ENCODE results near the gene OSCP1. TPM values are rescaled to one million over a fixed set of nuclear protein-coding genes. Genes with fewer than 3 reads are reported as not detected.

Gene OSCP1
- total RNA-seq, 2 donors from 2014 or later, result 5.9 to 6.4 TPM

GRCh38 chr1:36476945-36477344 lies 26.7 kb upstream of the OSCP1 start:
- DNase-seq, result no peak
- intact Hi-C loops (cut with DNase I), result no loop called here
- ATAC-seq, result no peak

GRCh38 chr1:36475910-36476604 lies 25.8 kb upstream of the OSCP1 start:
- ATAC-seq, result no peak
- DNase-seq, result no peak
- intact Hi-C loops (cut with DNase I), result no loop called here

GRCh38 chr1:36475341-36475740 lies 25.1 kb upstream of the OSCP1 start:
- intact Hi-C loops (cut with DNase I), result no loop called here
- DNase-seq (no peak), ATAC-seq (no peak)

DNA sequence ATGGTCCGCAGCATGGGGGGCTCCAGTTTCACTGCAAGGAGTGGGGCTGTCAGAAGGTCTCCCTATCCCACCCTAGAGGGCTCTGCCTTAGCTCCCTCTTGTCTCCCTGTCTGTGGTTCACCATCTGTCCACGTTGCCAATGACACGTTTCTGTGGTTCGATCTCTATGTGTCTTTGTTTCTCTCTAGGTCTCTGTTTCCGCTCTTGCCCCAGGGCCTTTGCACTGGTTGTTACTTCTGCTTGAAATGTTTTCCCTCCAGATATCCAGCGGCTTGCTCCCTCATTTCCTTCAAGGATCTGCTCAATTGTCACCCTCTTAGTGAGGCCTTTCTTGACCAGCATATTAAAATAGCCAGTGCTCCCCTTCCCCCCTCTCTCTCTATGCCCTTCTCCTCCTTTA lies 22.4 kb upstream of the OSCP1 start:
- DNase-seq (no peak), ATAC-seq (no peak)
- intact Hi-C loops (cut with DNase I), result no loop called here

- ATAC-seq (no peak), DNase-seq (no peak)
- intact Hi-C loops (cut with DNase I), result no loop called here
Observed at GRCh38 chr1:36471830-36472641, 21.8 kb upstream of the OSCP1 start.

GRCh38 chr1:36469163-36469562 lies 18.9 kb upstream of the OSCP1 start:
- ATAC-seq, result no peak
- DNase-seq, result no peak
- intact Hi-C loops (cut with DNase I), result no loop called here

DNA sequence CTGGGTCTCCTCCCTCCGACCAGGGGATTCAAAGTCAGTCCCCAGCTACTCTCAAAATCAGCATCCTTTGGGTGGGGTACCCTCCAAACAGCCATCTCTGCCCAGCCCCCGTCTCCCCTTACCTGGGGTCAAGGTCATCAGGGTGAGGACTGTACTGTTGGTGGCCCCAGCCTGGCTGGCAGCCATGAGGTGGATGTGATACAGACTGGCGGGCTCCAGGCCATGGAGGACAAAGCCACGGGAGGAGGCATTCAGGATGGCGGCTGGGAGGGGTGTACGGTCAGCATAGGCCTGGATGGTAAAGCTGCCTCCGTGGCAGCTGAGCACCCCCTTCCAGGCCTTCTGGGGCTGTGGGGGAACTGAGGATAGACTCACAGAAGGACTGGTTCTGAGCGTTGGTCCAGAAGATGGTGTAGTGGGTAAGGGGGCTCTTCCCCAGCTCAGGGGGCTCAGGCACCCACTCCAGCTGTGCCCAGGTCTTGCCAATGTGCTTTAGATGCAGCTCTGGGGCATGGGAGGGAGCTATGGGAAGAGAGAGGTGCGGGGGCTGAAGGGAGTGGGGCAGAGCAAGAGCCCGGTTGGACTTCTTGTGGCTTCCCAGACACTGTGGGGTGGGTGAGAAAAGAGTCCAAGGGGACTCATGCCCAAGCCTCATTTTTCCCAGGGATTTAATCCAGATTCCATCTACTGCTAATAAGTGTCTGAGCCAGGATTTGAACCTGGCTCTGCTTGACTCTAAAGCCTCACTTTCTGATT lies 17.6 kb upstream of the OSCP1 start:
- DNase-seq (no peak), ATAC-seq (no peak)
- intact Hi-C loops (cut with DNase I), result no loop called here

GRCh38 chr1:36467027-36467410 lies 16.8 kb upstream of the OSCP1 start:
- ATAC-seq, result no peak
- intact Hi-C loops (cut with DNase I), result no loop called here
- DNase-seq, result no peak

GRCh38 chr1:36466370-36467026 lies 16.2 kb upstream of the OSCP1 start:
- DNase-seq (no peak), ATAC-seq (no peak)
- intact Hi-C loops (cut with DNase I), result no loop called here

DNA sequence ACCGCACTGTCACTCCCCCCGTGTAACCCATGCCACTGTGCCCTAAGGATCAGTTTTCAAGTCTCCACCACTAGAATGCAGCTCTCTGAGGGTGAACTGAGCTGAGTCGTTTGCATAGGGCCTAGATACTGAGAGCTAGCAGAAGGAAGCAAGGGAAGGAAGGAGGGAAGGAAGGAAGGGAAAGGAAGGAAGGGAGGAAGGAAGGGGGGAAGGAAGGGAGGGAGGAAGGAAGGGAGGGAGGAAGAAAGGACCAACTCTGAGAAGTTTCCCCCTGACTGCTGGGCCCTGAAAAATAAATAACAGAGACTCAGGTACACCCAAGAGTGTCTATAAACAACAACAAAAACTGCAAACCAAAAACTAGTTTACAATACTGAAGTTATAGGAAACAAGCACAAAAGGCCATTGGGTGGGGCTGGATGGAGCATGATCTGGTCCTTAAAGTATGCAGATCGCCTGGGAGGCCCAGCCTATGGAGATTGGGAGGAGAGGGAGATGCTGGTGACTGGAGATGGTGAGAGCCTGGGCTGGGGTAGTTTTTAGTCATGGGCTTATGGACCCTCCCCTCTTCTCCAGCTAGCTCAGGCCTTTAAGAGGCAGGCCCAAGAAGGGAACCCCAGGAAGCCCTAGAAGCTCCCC lies 15.6 kb upstream of the OSCP1 start:
- ATAC-seq (no peak), DNase-seq (no peak)
- intact Hi-C loops (cut with DNase I), result no loop called here

GRCh38 chr1:36464605-36465393 lies 14.5 kb upstream of the OSCP1 start:
- DNase-seq (no peak), ATAC-seq (peak; percentile 65 to 70)
- intact Hi-C loops (cut with DNase I), result no loop called here

- DNase-seq (peak; percentile 97), ATAC-seq (peak; percentile 95 to 96)
- intact Hi-C loops (cut with DNase I), result no loop called here
Observed at GRCh38 chr1:36463803-36464604, 13.8 kb upstream of the OSCP1 start, which contains the start of gene MRPS15. TSS of gene MRPS15 (minus strand) at chr1:36464384. CDS start at chr1:36464275, 109 bp downstream.

GRCh38 chr1:36463463-36463802 lies 13.2 kb upstream of the OSCP1 start:
- ATAC-seq (no peak), DNase-seq (no peak)
- intact Hi-C loops (cut with DNase I), result no loop called here

DNA sequence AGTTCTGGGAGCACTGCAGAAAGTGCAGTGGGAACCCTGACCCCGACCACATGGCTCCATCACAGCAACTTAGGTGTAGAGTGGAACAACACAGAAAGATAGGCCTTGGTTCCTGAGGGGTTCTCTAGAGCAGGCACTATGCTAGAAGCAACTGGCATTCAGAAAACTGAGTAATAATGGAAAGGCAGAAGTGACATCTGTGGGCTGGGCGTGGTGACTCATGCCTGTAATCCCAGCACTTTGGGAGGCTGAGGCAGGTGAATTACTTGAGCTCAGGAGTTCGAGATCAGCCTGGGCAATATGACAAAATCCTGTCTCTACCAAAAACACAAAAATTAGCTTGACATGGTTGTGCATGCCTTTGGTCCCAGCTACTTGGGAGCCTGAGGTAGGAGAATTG lies 8.7 kb upstream of the OSCP1 start:
- intact Hi-C loops (cut with DNase I), result no loop called here
- ATAC-seq (no peak), DNase-seq (no peak)

DNA sequence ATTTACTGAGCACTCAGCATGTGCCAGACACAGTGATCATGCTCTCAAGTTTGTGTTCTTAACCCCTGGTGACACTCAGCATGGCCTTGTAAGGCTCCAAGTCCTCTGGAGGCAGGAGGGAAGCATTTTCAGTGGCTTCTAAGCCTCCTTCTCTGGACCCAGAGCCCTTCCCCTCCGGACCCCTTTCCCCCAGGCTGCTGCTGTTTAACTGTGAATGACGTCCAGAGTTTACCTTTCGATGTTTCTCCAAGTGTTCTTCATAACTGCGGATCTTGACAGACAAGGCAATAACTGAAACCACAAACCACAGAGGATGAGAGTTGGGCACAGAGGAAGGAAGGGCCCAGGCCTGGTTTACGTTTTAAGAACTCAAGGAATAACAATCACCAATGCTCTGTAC lies 7.4 kb upstream of the OSCP1 start:
- intact Hi-C loops (cut with DNase I), result no loop called here
- DNase-seq (no peak), ATAC-seq (no peak)

- intact Hi-C loops (cut with DNase I), result no loop called here
- no peak for ATAC-seq
- DNase-seq, result no peak
Observed at GRCh38 chr1:36456391-36456928, 6.2 kb upstream of the OSCP1 start.

GRCh38 chr1:36455386-36455785 lies 5.1 kb upstream of the OSCP1 start:
- ATAC-seq, result no peak
- DNase-seq, result no peak
- intact Hi-C loops (cut with DNase I), result no loop called here

Data from left cardiac atrium (tissue), 4 donors.